Renal cortex interstitium (tissue), 11 donors: ENCODE results near the gene SNX27. TPM values are rescaled to one million over a fixed set of nuclear protein-coding genes. Genes with fewer than 3 reads are reported as not detected.
A peak's percentile ranks its signal among the peaks of the same experiment; 100 is the strongest.

ENCODE experiments used
- DNase-seq, 11 donors: peaks; one replicate each; pipeline ENCODE4 v3.0.0-alpha.2; 2013; ENCODE audit warnings: low read depth in 9 of 11, low spot score in 4 of 11; ENCODE audit errors: extremely low read depth in 1 of 11
- polyA plus RNA-seq, 3 donors: library from polyadenylated mRNA; unstranded; fragments of 120-200 nt; gene quantifications; one replicate each; pipeline ENCODE4 v1.2.1, GENCODE V29; 2013; ENCODE audit not compliant: insufficient read length in 3 of 3

The SNX27 gene
- polyA plus RNA-seq, 3 donors = 21.5 to 24.7 (median 23.4) TPM

DNA sequence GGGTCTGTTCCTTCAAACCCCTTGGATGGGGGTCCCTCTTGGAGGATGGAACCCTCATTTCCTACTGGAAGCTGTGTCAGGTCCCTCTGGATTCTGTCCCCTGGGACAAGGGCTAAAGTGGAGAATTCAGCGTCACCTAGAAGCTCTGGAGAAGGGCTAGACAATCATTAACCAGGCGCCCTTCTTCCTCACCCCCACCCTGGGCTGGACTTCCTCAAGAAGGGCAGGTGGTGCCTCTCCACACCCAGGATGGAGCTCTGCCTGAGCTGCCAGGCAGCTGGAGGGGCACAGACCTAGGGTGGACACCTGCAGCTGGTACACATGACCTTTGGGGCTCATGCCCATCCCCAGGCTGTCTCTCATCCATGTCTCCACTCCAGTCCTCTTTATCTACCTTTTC is 101.2 kb downstream of the SNX27 start:
- DNase-seq = peak in 1 of 11 donors; percentile 40

DNA sequence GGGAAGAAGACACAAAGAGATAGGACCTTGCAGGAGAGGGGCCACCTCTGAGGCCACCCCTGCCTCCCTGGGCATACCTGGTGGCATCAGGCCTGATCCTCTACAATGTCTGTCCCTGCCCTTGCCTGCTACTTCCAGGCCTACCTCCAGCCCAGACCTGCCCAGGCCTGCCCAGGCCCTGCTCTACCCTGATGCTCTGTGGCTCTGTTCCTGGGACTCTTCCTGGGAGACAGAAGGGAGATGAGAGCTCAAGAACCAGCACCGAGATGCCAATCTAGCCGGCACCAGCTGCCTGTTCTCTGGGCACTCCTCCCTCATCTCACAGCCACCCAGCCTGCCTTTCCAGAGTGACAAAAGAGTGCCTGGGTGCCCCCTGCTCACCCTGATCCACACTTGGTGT is 102.0 kb downstream of the SNX27 start:
- DNase-seq = no peak

DNA sequence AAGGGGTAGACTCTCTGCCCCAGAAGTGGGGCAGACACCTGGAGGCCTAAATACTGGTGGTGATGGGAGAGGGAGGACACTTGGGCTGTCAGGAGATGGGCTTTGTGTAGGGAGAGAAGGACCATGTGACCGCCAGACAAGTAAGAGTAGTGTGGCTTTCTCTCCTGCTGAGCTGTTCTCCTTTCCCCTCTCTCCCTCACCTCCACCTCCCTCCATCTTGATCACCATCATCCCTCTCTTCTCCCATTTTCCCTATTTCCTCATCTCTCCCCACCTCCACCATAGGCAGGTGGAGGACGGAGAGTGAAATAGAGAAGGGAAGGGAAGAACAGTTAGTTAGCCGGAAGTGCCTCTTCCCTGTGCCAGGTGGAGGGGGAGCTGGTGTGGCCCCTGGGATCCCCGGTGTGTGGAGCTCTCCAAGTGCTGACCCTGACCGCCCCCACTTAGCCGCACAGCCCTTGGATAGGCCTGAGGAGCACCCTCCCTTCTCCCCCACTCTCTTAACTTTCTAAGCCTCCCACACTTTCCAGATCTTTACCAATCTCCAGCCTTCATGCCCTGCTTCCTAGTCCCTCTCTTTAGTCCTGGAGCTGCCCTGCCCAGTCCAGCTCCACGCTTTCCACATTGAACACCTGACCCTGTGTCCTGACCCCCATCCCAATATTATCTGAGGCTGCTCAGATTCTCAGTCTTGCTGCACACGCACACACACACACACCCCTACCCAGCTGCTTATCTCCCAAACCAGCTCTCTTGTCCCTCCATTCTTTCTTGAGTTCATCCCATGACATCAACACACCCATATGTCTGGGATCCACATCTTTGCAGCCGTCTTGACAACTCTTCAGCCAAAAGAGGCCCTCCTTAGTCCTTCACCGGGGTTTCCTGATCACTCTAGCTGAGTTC is 103.2 kb downstream of the SNX27 start:
- no peak for DNase-seq

DNA sequence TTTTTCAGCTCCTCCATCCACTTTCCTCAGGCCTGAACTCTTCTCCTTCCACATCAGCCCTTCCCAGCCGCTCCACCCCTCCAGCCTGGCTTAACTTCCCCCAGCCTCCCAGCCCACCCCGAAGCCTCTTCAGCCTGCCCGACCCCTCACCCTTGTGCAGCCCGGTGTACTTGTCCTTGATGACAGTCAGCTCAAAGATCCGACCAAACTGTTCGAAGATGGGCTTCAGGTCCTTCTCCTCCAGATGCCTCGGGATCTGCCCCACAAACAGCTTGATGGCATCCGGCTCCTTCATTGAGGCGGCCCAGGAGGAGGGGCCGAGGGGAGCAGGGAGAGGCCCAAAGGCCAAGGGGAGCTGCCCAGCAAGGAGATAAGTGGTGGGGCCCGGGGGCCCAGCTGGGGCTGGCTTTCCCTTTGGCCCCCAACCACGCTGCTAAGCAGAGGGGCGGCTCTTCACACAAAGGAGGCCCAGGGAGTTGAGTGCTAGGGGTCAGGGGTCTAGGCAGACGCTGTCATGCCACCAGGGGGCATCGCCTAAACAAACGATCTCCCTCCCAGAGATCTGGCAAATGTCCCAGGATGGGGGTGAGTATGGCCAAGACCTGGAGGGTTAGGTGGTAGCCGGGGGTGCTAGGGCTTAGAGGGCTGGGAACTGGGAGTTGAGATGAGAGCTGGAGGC is 104.0 kb downstream of the SNX27 start:
- DNase-seq = no peak

DNA sequence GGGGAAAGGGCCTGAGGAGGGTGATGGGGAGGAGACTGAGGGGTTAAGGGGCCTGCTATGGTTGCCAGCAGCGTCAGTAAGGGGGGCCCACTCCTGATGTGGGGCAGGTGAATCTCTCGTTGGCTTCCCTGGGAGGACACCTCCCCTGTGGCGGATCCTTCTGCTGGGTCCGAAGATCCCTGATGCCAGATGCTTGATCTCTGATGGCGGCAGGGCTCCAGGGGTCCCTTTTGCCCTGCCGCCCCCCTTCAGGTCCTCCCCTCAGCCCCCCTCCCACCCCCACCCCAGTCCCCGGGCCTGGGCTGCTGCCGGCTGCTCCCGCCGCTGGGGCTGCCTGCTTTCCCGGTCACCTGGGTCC is 104.5 kb downstream of the SNX27 start:
- DNase-seq = no peak

DNA sequence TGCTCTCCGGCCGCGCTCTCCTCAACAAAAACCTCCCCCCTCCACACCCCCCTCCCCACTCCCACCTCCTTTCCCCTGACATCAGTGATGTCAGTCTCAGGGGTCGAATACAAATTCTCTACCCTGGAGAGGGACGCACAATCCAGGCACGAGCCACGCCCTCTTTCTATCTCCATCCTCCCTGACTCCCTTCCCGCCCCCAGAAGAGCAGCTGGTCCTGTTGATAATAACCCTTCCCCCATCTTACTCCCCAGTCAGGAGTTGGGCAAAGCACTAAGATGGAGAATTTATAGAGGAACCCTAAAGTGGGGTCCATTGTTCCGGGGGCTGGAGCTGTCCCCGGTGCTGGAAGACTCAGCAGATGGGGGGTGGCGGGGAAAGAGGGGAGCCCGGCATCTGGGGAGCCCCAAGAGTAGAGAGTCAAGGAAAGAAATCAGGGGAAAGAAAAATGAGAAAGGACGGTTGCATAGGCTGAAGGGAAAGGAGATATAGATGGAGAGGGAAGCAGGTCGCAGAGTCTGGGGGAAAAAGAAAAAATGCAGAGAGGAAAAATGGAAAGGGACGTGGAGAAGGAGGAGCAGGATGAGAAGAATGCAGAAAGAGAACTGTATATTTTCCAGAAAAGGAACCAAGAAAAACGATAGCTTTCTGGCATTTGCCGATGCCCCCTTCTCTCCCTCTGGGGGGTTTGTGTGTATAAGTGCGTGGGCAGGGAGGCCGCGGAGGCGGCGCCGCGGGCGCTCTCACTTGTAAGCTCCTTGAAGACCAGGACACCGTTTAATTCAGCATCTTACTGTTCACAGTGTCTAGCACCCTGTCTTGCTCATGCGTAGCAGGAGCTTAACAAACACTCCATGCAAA is 105.2 kb downstream of the SNX27 start, which contains the start of gene CELF3:
CELF3 (minus strand) TSS at position 33 of the 861 bp plus-strand sequence. CDS start 783 bp downstream, outside the sequence.
- peak in 1 of 11 donors; percentile 41 for DNase-seq

DNA sequence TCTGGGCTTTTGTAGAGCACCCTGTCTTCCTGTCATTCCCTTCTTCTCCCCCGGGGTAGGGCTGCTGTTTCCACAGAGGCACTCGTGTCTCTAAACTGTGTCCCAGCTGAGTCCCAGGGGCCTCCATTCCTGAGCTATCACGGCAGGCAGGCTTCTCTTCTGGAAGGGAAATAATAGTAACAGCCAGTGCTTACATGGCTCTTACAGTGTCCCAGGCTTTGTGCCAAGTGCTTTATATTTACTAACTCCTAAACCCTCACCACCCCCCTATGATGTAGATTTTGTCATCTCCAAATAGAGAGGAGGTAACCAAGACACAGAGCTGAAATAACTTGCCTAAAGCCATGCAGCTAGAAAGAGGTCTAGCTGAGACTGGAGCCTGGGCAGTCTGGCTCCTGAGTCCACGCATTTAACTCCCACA is 106.2 kb downstream of the SNX27 start:
- no peak for DNase-seq

DNA sequence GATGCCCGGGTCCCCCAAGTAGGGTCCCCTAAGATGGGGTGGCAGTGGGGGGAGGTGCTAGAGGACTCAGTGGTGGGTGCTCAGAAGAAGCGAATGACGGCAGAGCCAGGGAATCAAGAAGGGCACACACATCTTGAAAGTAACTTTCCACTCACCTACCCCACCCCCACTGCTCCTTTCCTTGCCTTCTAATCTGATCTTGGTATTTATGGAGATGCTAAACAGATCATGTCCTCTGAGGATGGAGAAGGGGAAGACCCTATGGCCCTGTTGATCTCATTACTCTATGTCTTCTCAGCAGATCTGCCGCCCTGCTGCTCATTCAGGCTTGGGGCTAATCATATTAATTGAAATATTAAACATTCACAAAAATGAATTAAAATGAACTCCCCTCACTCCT is 106.8 kb downstream of the SNX27 start:
- no peak for DNase-seq

DNA sequence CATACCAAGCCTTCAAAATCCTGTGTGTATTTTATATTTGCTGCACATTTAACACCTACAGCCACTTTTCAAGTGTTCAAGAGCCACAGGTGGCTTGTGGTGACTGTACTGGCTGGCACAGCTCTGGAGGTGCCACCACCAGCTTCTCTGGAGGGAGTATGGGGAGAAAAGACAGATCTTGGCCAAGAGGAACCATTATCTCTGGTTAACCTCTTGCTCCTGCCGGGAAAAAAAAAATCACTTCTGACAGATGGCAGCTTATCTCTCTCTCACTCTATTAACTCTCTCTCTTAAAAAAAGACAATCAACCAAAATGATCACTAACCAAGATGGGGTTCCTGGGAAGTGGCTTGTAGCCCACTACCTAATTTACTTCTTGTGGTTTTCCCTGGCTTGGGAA is 108.3 kb downstream of the SNX27 start:
- DNase-seq = no peak

DNA sequence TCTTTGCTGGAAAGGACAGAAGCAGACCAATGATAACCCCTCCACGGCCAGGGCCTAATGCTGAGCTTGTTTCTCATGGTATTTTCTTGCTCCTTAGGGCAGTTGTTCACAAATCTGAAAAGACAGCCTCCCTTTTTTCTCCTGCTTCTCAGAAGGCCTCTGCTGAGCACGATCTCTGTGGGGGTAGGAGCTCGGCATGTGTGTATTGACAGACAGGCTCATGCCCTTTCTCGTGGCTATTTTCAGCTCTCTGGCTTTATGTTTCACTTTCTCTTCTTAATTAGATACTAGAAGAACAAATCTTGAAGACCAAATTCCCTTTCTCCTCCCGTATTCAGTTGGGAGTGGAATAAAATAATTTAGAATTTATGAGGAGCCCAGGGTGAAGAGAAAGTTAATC is 108.7 kb downstream of the SNX27 start:
- DNase-seq = no peak

DNA sequence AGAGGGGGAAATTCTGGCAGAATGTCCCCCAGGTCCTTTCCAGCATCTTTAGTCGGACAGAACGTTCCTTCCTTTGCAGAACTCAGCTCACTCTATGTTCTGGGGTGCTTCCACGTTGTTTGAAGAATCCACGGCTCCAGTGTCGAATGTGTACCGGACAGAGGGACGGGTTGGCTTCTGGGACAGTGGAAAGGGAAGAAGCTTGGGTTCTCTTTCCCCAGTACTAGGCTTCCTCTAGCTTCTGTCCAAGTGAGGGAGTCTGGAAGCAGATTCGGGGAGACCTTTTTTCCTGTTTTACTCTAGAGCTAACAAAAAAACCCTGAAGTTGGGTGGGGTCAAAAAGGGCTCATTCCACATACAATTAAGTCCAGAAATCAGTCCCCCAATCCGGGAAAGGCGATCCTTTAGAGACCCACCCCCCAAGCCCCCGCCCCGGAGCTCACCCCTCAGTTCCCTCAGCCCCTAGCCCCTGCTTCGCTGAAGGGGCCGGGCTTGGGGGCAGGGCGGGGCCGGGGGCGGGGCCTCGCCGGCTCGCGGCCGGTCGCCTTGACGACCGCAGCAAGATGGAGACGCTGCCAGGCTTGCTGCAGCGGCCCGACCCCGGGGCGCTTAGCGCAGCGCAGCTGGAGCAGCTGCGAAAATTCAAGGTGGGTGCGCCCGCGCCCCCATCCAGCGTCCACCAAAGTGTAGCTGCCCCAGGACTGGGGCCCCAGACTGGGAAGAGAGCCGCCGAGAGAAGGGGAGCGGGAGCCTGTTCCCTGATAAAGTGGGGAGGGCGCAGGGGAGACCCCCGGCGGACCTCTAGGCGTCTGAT is 109.3 kb downstream of the SNX27 start, which contains the start of gene RIIAD1:
RIIAD1 (plus strand) TSS at position 549 of the 814 bp plus-strand sequence; CDS start at position 564, 15 bp downstream.
- no peak for DNase-seq

DNA sequence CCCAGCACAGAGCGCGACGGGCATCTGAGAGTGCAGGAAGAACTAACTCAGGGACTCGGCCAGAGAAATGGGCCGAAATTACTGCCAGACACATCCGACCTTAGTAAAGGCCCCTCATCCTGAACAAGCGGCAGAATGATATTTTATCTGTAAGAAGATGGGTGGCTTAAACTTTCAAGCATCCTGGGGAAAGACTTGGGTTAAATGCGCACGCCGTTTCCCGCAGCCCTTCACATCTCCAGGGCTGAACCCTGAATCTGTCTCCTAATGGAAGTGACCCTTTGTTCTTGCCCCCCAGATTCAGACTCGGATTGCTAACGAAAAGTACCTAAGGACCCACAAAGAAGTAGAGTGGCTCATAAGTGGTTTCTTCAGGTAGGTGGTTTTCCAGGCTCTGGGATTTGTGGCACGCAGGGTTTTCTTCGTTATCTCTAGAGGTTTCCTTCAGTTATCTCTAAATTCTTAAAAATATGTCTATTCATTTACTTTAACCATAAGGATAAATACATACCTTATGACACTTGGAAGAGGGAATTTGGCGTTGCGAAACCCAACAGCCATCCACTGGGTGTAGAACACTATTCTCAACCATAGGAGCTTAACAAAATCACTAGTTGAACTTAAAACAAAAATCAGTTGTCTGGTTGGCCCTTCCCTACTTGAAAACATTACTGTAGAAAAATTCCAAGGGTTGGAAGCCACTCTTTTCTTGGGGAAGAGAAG is 110.1 kb downstream of the SNX27 start:
- no peak for DNase-seq

DNA sequence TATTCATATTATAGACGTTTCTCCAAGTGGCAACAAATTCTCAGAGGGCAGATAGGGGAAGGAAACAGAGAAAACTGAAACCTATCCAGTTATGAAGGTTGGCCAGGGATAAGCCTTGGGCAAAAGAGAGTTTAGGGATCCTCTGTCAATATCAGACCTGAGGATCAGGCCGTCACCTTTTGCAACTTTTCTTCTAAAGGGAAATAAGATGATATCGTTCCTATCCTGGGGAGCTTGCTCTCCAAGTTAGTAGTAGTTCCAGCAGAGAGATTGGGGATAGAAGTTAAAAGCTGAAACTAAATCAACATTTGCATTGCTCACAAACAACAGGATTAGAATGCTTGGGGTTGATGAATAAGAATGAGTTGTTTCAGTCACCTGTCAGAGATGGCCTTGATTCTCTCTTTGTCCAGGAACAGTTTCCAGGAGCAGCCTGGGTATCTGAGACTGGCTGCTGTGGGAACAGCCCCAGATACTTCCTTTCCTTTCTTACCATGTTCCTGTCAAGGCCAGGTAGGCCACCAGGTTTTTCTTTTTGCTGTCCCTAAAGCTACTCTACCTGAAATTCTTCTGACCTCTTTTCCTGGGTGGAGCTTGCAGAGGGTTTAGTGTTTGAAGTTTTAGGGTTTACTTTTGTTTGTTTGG is 112.0 kb downstream of the SNX27 start:
- no peak for DNase-seq

DNA sequence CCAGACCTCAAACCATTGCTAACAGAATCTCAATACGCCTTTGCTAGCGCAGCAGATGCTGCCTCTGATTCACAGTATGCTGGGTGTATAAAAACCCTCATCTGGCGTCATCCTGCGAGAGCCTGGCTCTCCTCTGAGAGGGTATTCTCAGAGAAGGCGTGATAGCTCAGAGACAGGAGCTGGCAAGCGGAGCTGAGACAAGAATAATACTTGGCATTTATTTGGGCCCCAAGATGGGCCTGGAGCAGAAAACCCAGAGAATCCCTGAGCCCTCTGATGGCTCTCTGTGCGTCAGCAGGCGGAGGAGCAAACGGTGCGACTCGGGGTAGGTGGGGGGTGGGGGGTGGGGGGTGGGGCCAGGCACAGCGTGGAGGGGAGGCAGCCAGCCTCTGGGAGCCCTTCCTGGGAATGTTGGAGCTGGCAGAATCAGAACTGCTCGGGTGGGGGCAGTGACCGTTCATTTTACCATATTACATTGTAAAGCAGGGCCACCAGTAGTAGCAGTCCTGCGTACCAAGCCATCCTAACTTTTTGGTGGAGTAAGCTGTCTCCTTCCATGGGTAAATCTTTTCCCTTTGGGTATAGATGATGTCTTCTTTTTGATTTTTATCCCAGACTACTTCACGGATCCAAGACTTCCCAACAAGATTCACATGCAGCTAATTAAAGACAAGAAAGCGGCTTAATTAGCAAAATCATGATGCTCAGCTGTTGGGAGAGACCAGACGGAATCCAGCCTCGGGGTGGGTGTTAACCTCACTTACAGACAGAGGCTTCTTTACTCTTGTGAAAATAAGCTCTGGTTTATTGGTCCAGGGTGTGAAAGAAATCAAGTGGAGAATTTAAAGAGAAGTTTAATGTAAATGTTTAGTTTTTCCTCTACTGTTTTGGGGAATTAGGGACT is 116.6 kb downstream of the SNX27 start:
- DNase-seq = no peak

DNA sequence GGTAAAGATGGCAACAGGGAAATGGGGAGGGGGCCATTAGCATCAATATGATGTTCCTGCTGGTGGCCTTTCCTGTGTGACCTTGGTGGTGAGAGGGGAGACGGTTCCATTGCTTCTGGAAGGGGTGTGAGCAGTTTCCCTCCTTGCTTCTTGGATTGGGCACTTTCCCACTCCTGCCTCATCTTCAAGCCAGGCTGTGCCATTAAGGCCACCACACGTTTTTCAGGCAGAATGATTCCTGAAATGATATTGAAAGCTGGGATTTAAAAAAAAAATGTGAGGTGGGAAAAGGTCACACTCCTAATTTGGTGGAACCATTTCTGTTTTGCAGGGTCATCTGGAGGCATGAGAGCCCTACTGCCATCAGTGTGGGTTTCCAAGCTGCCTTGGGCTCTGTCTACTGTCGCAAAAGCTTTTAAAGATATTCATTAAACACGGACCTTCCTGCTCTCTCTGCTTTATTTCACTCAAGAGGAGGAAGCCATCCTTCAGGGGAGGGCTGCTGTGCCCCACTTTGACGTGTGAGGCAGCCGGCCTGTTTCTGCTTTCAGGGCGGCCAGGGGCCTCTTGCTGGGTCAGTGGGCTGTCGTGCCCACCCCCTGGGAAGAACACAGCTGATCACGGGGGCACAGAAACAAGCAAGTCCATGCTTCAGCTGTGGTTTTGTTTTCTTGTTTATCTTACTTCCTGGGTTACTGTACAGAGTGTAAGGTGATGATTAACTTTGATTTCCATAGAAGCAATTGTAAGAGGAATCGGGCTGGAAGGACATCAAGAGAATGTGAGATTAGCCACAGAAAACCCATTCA is 117.5 kb downstream of the SNX27 start:
- no peak for DNase-seq

DNA sequence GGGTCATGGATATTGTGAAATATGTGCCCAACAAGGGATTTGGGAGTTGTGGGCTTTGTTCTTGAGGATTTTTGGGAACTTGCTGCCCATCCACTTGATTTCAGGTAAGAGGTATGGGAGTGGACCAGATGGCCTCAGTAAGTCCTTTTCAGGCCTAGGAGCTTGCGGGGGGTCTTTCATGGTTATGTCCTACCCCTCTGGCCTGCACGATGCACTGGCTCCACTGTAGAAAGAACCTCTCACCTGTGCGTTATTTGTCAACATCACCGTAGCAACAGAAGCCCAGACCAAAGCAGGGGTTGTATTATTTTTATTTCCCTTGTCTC is 118.1 kb downstream of the SNX27 start:
- DNase-seq = no peak
